Chondrocyte (in vitro differentiated cells): ENCODE results near the gene RGS17. TPM values are rescaled to one million over a fixed set of nuclear protein-coding genes. Genes with fewer than 3 reads are reported as not detected.
"Not testable (repeated sequence)": the region's sequence is repeated elsewhere in the genome, so short reads cannot be mapped to it uniquely, and the experiment has no call there.

ENCODE experiments used
- DNase-seq: peaks from one replicate; pipeline ENCODE4 v3.0.0; 2021; ENCODE audit warnings: mixed read lengths, low spot score
- H3K27ac Mint-ChIP-seq: one replicate; pipeline ENCODE4 v1.8.0; 2021; ENCODE audit warnings: mild to moderate bottlenecking, moderate library complexity, mixed read lengths; ENCODE audit not compliant: unreplicated experiment
- H3K27me3 Mint-ChIP-seq: 2 replicates; pipeline ENCODE4 v1.8.0; 2021; ENCODE audit warnings: low read depth, mixed read lengths
- H3K36me3 Mint-ChIP-seq: 2 replicates; pipeline ENCODE4 v1.8.0; 2021; ENCODE audit warnings: low read depth, mixed read lengths
- H3K4me1 Mint-ChIP-seq: 2 replicates; pipeline ENCODE4 v1.8.0; 2021; ENCODE audit warnings: low read depth, mild to moderate bottlenecking, mixed read lengths
- H3K4me3 Mint-ChIP-seq: one replicate; pipeline ENCODE4 v1.8.0; 2021; ENCODE audit warnings: mild to moderate bottlenecking, moderate library complexity, mixed read lengths; ENCODE audit not compliant: unreplicated experiment
- H3K9me3 Mint-ChIP-seq: 2 replicates; pipeline ENCODE4 v1.8.0; 2021; ENCODE audit warnings: low read depth, mixed read lengths
- CTCF ChIP-seq: fragments of 200-600 bp; sonication (generic); IDR thresholded peaks from 2 replicates; pipeline ENCODE4 v1.5.0; 2021; ENCODE audit warnings: antibody characterized with exemption, mild to moderate bottlenecking, moderate library complexity
- total RNA-seq: library from RNA; stranded (reverse); gene quantifications from 3 replicates; pipeline ENCODE4 v1.2.1, GENCODE V29; 2021

The RGS17 gene
- total RNA-seq, 1 donor from 2014 or later: 1.5 TPM

- Mint-ChIP-seq H3K27me3 (no peaks in the 10 kb centered on the region), H3K36me3 (no peaks in the 10 kb centered on the region), H3K4me3 (no peak overlapping the region), H3K9me3 (no peaks in the 10 kb centered on the region), H3K4me1 (peaks cover 12% of the 10 kb centered on the region), H3K27ac (no peak overlapping the region)
- no peak for DNase-seq
- TF ChIP-seq CTCF: no peak
These were observed 4.9 kb downstream of the RGS17 start for GRCh38 chr6:153126218-153126617.

- Mint-ChIP-seq H3K36me3 (no peaks in the 10 kb centered on the region), H3K4me3 (no peak overlapping the region), H3K9me3 (no peaks in the 10 kb centered on the region), H3K4me1 (peaks cover 7% of the 10 kb centered on the region), H3K27ac (no peak overlapping the region), H3K27me3 (no peaks in the 10 kb centered on the region)
- TF ChIP-seq CTCF: no peak
- DNase-seq: no peak
These were observed 6.0 kb downstream of the RGS17 start for GRCh38 chr6:153125032-153125431.

- Mint-ChIP-seq H3K4me1 (no peaks in the 10 kb centered on the region), H3K4me3 (no peak overlapping the region), H3K9me3 (no peaks in the 10 kb centered on the region), H3K27ac (no peak overlapping the region), H3K27me3 (no peaks in the 10 kb centered on the region), H3K36me3 (no peaks in the 10 kb centered on the region)
- DNase-seq: no peak
- no peak for TF ChIP-seq CTCF
These were observed 7.3 kb downstream of the RGS17 start for GRCh38 chr6:153123801-153124200.

- no peak overlapping the region for H3K4me3 Mint-ChIP-seq
- peaks cover 5% of the 10 kb centered on the region for H3K4me1 Mint-ChIP-seq
- H3K27me3 Mint-ChIP-seq: no peaks in the 10 kb centered on the region
- no peak overlapping the region for H3K27ac Mint-ChIP-seq
- no peak for DNase-seq
- no peak for TF ChIP-seq CTCF
- no peaks in the 10 kb centered on the region for H3K9me3 Mint-ChIP-seq
- H3K36me3 Mint-ChIP-seq: no peaks in the 10 kb centered on the region
These were observed 9.8 kb downstream of the RGS17 start for GRCh38 chr6:153121311-153121710.

- peaks cover 15% of the 10 kb centered on the region for H3K9me3 Mint-ChIP-seq
These were observed 12.8 kb downstream of the RGS17 start for GRCh38 chr6:153117986-153118879.

GRCh38 chr6:153111082-153111481 lies 20.0 kb downstream of the RGS17 start:
- peaks cover 27% of the 10 kb centered on the region for H3K9me3 Mint-ChIP-seq
- DNase-seq, H3K27ac Mint-ChIP-seq: not testable (repeated sequence)

More at GRCh38 chr6:153117986-153118879, 12.8 kb downstream of the RGS17 start:
- no peak for TF ChIP-seq CTCF
- H3K4me3 Mint-ChIP-seq: no peak overlapping the region
- no peaks in the 10 kb centered on the region for H3K27me3 Mint-ChIP-seq
- H3K36me3 Mint-ChIP-seq: peaks cover 8% of the 10 kb centered on the region
- no peak for DNase-seq
- peak overlapping the region; percentile 49 for H3K27ac Mint-ChIP-seq
- peaks cover 5% of the 10 kb centered on the region for H3K4me1 Mint-ChIP-seq

GRCh38 chr6:153110612-153111011 lies 20.5 kb downstream of the RGS17 start:
- Mint-ChIP-seq H3K9me3 (peaks cover 27% of the 10 kb centered on the region), H3K36me3 (peaks cover 10% of the 10 kb centered on the region)
- not testable (repeated sequence) for H3K27me3 Mint-ChIP-seq, H3K27ac Mint-ChIP-seq, H3K4me3 Mint-ChIP-seq, DNase-seq, H3K4me1 Mint-ChIP-seq

More at GRCh38 chr6:153111082-153111481, 20.0 kb downstream of the RGS17 start:
- H3K36me3 Mint-ChIP-seq: peaks cover 10% of the 10 kb centered on the region
- H3K4me1 Mint-ChIP-seq, H3K27me3 Mint-ChIP-seq, H3K4me3 Mint-ChIP-seq: not testable (repeated sequence)
